ENCODE results near the gene MRPL16. TPM values are rescaled to one million over a fixed set of nuclear protein-coding genes. Genes with fewer than 3 reads are reported as not detected.

The MRPL16 gene
- total and polyA plus RNA-seq, 2 of the 4 experiments (the other 2 are of a cell fraction) = 43.9 to 71.3 TPM

GRCh38 chr11:59847626-59848025, 37.0 kb upstream of the MRPL16 start:
- H3K4me1 ChIP-seq (ENCODE audit: control insufficient read depth, insufficient read depth, low read length) = no peaks in the 10 kb centered on the region
- dilution Hi-C loops (cut with HindIII; ENCODE audit: low sequenced_read_pairs, unreplicated experiment) (no loop called here), intact Hi-C loops (cut with micrococcal nuclease) (no loop called here), in situ Hi-C loops (cut with MboI; ENCODE audit: low sequenced_read_pairs) (loop anchor here (25.0 kb wide), 1 partner anchor 340 kb away; the partner anchor contains the start of gene MS4A6A)
- no peak overlapping the region for H2AFZ ChIP-seq (replicated peaks; ENCODE audit: low read length, poor library complexity)
- ATAC-seq (ENCODE audit: low read depth) (no peak), DNase-seq (no peak)
- TF ChIP-seq SMC3 (IDR thresholded peaks at IDR 0.05; ENCODE audit: low read depth, low read length) (no peak), FOS (IDR thresholded peaks at IDR 0.05; ENCODE audit: low read depth, low read length) (no peak), MXI1 (IDR thresholded peaks at IDR 0.05; ENCODE audit: borderline replicate concordance, low read depth, low read length) (no peak), MAFK (IDR thresholded peaks at IDR 0.05; ENCODE audit: low read depth, low read length) (no peak), BHLHE40 (IDR thresholded peaks at IDR 0.05; ENCODE audit: low read depth, low read length) (no peak), MAZ (IDR thresholded peaks at IDR 0.05; ENCODE audit: borderline replicate concordance, low read depth, low read length) (no peak), ELK1 (IDR thresholded peaks at IDR 0.05; ENCODE audit: borderline replicate concordance, low read depth, low read length) (no peak), RFX5 (IDR thresholded peaks at IDR 0.05; ENCODE audit: low read depth, low read length) (no peak), CEBPB (IDR thresholded peaks at IDR 0.05; ENCODE audit: low read depth, low read length) (no peak), USF2 (IDR thresholded peaks at IDR 0.05; ENCODE audit: low read depth, low read length) (no peak), NFE2L2 (IDR thresholded peaks at IDR 0.05; ENCODE audit: low read depth, low read length) (no peak), RAD21 (IDR thresholded peaks at IDR 0.05; ENCODE audit: low read length) (no peak), RCOR1 (IDR thresholded peaks at IDR 0.05; ENCODE audit: insufficient replicate concordance, low read length) (no peak), POLR2A (IDR thresholded peaks at IDR 0.05; ENCODE audit: low read depth, low read length) (no peak), CTCF (conservative IDR thresholded peaks at IDR 0.05; ENCODE audit: low read depth, low read length) (no peak), CHD1 (IDR thresholded peaks at IDR 0.05; ENCODE audit: low read depth, low read length) (no peak)
- H3K23ac ChIP-seq (ENCODE audit: low read depth, low read length) = no peak overlapping the region
- H3K14ac ChIP-seq (replicated peaks; ENCODE audit: low read depth, low read length) = no peak overlapping the region
- H3K9ac ChIP-seq (ENCODE audit: low read depth, low read length) = no peak overlapping the region
- no peaks in the 10 kb centered on the region for H3K79me1 ChIP-seq (ENCODE audit: low read depth in 1 of 2, low read length in 2 of 2)
- H3K36me3 ChIP-seq (ENCODE audit: control insufficient read depth, insufficient read depth, low read length) = no peaks in the 10 kb centered on the region
- H3K9me1 ChIP-seq (ENCODE audit: insufficient read depth, low read length) = no peaks in the 10 kb centered on the region
- no peak overlapping the region for H4K91ac ChIP-seq (ENCODE audit: insufficient read depth, low read depth, low read length)
- no peaks in the 10 kb centered on the region for H3K9me3 ChIP-seq (ENCODE audit: control insufficient read depth, insufficient read depth, low read length)
- H3K27ac ChIP-seq (ENCODE audit: insufficient read depth, low read length) = no peak overlapping the region
- no peak overlapping the region for H2AK9ac ChIP-seq (replicated peaks; ENCODE audit: low read depth, low read length, poor library complexity)
- H3K27me3 ChIP-seq (ENCODE audit: control insufficient read depth, insufficient read depth, low read length) = no peaks in the 10 kb centered on the region; the same call in 1 of the 2 replicates
- 13% methylated on average over 1 of the region's 3 CpGs; no CpG with 5 or more reads in 1 of the 2 experiments for WGBS, 2 experiments (ENCODE audit: extremely low coverage in 2 of 2, insufficient read length in 1 of 2)
- no peak overlapping the region for H3K18ac ChIP-seq (ENCODE audit: low read depth, low read length)
- H3K4me2 ChIP-seq (ENCODE audit: low read depth, low read length) = no peak overlapping the region
- no peak overlapping the region for H2AK5ac ChIP-seq (ENCODE audit: low read depth, low read length)
- H4K8ac ChIP-seq (ENCODE audit: low read depth in 2 of 2, low read length in 2 of 2) = no peak overlapping the region
- no peak overlapping the region for H3K4me3 ChIP-seq (ENCODE audit: insufficient read depth, low read depth, low read length)
- H4K5ac ChIP-seq (ENCODE audit: low read depth, low read length) = no peak overlapping the region
- no peak overlapping the region for H2BK5ac ChIP-seq (ENCODE audit: low read depth, low read length, poor library complexity, severe bottlenecking)
- no peak overlapping the region for H3K56ac ChIP-seq (ENCODE audit: extremely low read depth, insufficient read depth, low read length)
- H2BK15ac ChIP-seq (ENCODE audit: low read depth, low read length) = no peak overlapping the region
- H2BK20ac ChIP-seq (ENCODE audit: low read depth, low read length) = no peak overlapping the region
- BruUV-seq (replicated peaks) = no TSS peak
- H2BK120ac ChIP-seq (ENCODE audit: low read depth, low read length) = no peak overlapping the region
- H3K4ac ChIP-seq (ENCODE audit: low read depth, low read length) = no peak overlapping the region
- no peaks in the 10 kb centered on the region for H4K20me1 ChIP-seq (ENCODE audit: insufficient read depth, low read length)
- CTCF ChIA-PET = no interaction called here
- POLR2A ChIA-PET (ENCODE audit: unreplicated experiment) = no interaction called here

Measured in IMR-90 (cell line).